Fibroblast of skin of right biceps (primary cell): Measurements from ENCODE around the gene ARL5A.
"Not testable (repeated sequence)": the region's sequence is repeated elsewhere in the genome, so short reads cannot be mapped to it uniquely, and the experiment has no call there.

Source experiments
- DNase-seq: peaks from one replicate; pipeline ENCODE4 v3.0.0-alpha.2; 2013

The ARL5A gene

GRCh38 chr2:151828143-151828889 lies at the start of gene ARL5A:
Gene ARL5A, minus strand, starts transcription at chr2:151828421. Its CDS starts 245 bp downstream, at chr2:151828176.
- DNase-seq: peak; percentile 96

- DNase-seq: not testable (repeated sequence)
Observed at GRCh38 chr2:151875631-151876030, 47.4 kb upstream of the ARL5A start.

- peak; percentile 6 for DNase-seq
Observed at GRCh38 chr2:151872463-151872862, 44.2 kb upstream of the ARL5A start.

- no peak for DNase-seq
Observed at GRCh38 chr2:151869291-151869690, 41.1 kb upstream of the ARL5A start.

GRCh38 chr2:151862700-151863099 lies 34.5 kb upstream of the ARL5A start:
- no peak for DNase-seq

- no peak for DNase-seq
Observed at GRCh38 chr2:151861174-151861573, 33.0 kb upstream of the ARL5A start.

GRCh38 chr2:151860613-151861146 lies 32.5 kb upstream of the ARL5A start:
- DNase-seq: no peak

- DNase-seq: no peak
Observed at GRCh38 chr2:151860210-151860609, 32.0 kb upstream of the ARL5A start.

- no peak for DNase-seq
Observed at GRCh38 chr2:151857650-151858049, 29.4 kb upstream of the ARL5A start.

GRCh38 chr2:151855111-151855510 lies 26.9 kb upstream of the ARL5A start:
- no peak for DNase-seq

- no peak for DNase-seq
Observed at GRCh38 chr2:151853070-151853758, 25.0 kb upstream of the ARL5A start.

GRCh38 chr2:151852260-151853069 lies 24.2 kb upstream of the ARL5A start:
- no peak for DNase-seq

- peak; percentile 21 for DNase-seq
Observed at GRCh38 chr2:151851761-151852160, 23.5 kb upstream of the ARL5A start.

GRCh38 chr2:151849413-151850010 lies 21.3 kb upstream of the ARL5A start:
- no peak for DNase-seq

GRCh38 chr2:151845884-151846283 lies 17.7 kb upstream of the ARL5A start:
- no peak for DNase-seq

GRCh38 chr2:151845481-151845880 lies 17.3 kb upstream of the ARL5A start:
- DNase-seq: no peak

GRCh38 chr2:151844211-151844896 lies 16.1 kb upstream of the ARL5A start:
- DNase-seq: no peak

- no peak for DNase-seq
Observed at GRCh38 chr2:151843691-151844061, 15.5 kb upstream of the ARL5A start.

GRCh38 chr2:151842830-151843690 lies 14.8 kb upstream of the ARL5A start:
- DNase-seq: no peak

- no peak for DNase-seq
Observed at GRCh38 chr2:151841047-151841424, 12.8 kb upstream of the ARL5A start.
